NCI-H1930 (cell line): ENCODE data around the gene DNAH6.

Experiments used
- DNase-seq, 2 experiments: peaks; one replicate each; lab custom pipeline; 2025; lab: John Stamatoyannopoulos, UW

DNAH6 gene

DNA sequence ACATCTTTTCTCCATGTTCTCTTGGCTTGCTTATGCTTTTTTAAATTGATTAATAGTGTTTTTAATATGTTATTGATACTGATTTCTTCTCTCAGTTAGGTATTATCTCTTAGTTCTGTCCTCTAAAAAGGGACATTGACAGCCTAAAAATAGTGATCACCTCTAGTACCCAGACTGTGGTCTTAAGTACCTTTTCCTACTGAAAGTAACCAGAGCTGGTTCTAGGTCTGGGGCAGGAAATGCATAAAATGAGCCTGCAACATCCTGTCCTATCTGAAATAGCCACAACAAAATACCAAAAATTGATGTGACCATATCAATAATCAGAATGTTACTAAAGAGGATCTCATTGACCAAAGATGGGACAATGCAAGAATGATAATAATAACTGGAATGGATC, 113.3 kb downstream of the DNAH6 start:
- DNase-seq, result no peak

DNA sequence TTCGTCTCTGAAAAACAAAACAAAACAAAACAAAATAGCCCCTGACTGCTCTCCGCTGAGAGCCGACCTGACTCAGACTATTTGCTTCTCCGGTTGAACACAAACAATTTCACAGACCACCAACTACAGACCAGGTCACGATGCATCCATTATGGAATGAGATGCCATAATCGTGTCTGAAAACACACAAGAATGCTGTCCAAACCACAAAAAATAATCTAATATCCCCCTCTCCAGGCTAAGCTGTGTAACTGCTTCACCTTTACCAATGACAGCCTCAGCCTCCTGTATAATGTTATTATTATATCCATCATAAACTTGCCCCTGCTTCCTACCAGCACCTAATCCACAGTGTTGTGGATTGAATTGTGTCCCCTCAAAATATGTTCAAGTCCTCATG, 114.7 kb downstream of the DNAH6 start:
- DNase-seq, result no peak

DNA sequence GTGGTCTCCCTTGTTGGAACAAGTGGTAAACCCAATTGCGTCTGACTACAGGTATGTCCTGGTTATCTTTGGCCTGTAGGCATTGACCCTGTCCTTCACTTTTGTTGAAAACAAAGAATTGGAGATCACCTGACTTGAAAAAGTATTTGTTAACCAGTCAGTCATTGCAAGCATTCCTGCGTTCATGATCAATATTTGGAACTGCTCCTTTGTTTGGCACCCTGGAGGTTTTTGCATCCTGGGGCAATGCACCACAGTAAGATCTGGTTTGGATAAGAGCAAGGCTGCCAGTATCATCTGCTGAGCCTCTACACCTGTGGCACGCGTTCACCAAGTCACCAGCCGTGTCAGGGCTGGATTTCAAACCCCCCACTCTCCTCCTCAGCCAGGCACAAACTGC, 115.7 kb downstream of the DNAH6 start:
- DNase-seq, result no peak

DNA sequence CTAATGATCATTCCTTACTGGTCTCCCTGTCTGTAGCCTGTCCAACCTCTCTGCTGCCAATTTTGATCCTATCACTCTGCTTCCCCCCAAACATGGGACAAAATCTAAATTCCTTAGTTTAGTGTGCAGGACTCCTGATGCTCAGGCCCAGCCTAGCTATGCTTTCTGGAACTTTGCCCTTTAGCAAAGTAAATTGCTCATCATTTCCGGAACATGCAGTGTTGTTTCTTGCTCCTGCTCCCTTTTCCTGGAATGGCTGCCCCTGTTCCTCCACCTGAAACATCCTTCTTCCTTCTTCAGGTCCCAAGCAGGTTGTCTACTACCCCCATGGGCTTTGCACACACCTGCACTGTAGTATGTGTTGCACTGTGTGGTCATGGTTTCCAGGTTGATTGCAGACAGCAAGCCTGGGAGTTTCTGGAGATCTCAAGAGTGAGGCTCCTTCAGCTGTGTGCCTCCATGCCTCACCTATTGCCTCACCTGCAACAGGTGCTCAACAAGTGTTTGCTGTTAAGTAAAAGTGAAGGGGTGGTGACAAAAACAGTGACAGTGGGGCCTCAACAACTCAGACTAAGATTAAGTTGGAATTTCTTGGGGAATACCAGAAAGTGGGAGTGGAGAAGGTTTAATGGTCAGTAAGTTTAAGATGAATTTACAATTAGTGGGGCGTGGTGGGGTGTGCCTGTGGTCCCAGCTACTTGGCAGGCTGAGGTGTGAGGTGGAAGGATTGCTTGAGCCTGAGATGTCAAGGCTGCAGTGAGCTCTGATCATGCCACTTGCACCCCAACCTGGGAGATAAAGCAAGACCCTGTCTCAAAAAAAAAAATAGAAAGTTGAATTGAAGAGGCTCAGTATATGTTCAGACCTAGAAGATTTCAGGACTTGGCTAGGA, 120.0 kb downstream of the DNAH6 start:
- DNase-seq, result no peak

DNA sequence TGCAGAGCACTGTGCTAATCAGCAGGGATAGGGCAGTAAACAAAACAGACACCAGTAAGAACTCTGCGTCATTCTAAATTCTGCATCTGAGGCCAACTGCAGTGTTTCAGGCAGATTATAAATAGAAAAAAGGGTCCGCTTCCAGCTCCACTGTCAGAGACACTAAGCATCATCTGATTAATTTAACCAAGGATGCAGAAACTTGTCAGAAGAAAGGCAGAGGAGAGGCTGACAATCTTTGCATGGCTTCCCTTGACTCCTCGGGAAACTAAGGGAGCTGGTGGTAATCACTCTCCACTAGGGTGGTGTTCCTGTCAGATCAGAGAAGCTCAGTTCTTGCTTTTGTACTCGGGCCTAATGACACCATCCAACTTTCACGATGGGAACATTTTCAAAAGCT, 123.5 kb downstream of the DNAH6 start:
- DNase-seq, result no peak

DNA sequence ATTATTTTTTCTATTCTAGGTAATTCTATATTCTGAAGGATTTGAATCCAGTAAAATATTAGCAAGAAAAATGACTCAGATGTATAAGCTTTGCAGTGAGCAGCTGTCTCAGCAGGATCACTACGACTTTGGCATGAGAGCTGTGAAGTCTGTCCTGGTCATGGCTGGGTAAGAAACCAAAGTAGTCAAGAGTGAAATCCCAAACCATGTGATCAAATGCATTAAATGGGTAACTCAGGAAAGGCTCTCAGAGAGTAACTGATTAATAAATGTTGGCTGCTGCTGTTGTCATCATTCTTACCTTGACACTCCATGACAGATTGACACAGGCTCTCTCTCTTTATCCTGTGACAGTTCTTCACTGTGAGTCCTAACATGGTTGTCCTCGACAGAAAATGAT, 124.1 kb downstream of the DNAH6 start:
- DNase-seq, result no peak

DNA sequence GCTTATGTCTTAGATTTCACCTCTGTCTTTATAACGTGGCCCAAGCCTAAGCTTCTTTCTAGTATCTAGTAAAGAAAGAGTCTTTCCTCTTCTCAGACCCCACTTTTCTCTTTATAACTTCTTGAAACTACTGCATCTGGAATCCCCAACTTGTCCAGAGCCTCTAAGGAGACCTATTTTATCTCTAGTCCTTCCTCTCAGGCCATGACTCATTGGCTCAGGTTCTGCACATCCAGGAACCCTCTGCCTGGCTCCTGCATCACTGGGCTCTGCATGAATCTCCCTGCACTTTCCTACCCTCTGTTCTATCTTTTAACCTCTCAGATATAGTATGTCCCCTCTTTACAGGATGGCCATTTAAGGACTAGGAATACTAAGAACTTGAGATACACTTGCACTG, 124.7 kb downstream of the DNAH6 start:
- DNase-seq, result no peak

DNA sequence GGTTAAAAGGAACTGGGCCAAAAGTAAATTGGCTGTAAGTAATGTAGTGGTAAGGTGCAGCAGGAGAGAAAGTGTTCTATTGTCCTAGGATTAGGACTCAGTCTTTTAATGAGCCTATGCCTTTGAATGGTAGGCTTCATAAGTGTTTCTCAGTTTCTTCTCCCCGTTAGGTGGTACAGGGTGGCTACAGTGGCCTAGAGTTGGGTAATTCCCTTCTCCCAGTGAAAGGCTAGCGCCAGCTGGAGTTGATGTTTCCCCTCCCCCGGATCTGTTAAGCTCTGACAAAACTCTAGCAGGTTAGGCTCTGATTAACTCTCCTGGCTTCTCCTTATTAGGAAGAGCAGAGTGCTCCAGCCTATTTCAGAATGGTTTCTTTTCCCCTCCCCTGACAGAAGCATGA, 127.7 kb downstream of the DNAH6 start:
- no peak for DNase-seq

DNA sequence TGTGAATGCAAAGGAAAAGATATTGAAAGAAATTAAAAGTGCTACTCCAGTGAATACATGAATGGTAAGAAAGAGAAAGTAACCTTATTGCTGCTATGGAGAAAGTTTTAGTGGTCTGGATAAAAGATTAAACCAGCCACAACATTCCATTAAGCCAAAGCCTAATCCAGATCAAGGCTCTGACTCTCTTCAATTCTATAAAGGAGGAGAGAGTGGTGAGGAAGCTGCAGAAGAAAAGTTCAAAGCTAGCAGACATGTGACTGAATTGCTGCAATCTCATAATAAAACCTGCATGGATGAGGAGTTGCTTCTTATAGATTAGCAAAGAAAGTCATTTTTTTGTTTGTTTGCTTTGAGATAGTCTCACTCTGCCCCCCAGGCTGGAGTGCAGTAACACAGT, 130.2 kb downstream of the DNAH6 start:
- no peak for DNase-seq

DNA sequence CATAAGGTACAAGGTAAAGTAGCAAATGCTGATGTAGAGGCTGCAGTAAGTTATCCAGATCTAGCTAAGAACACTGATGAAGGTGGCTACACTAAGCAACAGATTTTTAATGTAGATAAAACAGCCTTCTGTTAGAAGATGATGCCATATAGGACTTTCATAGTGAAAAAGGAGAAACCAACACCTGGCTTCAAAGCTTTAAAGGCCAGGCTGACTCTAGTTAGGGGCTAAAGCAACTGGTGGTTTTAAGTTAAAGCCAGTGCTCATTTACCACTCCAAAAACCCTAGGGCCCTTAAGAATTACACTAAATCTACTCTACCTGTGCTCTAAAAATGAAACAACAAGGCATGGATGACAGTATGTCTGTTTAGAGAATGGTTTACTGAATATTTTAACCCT, 131.0 kb downstream of the DNAH6 start:
- DNase-seq, result no peak

DNA sequence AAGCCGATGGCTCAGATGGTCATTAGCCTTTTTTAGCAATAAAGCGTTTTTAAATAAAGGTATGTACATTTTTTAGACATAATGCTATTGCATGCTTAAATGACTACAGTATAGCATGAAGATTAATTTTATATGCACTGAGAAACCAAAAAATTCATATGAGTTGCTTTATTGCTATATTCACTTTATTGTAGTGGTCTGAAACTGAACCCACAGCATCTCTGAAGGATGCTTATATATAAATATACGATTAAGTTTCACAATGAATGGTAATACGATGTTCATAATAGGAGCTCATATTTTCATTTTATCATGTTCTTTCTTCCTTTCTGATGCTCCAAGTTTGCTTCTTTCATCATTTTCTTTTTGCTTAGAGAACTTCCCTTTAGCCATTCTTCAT, 132.8 kb downstream of the DNAH6 start:
- DNase-seq, result no peak

DNA sequence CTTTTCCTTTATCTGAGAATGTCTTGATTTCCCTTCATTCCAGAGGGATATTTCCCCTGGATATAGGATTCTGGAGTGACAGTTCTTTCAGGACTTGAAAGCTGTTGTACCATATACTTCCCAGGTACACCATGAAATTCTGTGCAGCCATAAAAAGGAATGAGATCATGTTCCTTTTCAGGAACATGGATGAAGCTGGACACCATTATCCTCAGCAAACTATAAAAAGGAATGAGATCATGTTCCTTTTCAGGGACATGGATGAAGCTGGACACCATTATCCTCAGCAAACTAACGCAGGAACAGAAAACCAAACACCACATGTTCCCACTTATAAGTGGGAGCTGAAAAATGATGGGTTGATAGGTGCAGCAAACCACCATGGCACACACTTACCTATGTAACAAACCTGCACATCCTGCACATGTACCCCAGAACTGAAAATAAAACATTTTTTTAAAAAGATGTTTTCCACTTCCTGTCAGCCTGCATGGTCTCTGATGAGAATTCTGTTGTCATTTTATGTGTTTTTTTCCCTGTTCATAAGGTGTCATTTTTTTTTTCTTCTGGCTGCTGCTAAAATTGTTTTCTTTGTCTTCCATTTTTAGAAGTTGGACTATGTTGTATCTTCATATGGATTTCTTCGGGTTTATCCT, 133.3 kb downstream of the DNAH6 start:
- no peak for DNase-seq

DNA sequence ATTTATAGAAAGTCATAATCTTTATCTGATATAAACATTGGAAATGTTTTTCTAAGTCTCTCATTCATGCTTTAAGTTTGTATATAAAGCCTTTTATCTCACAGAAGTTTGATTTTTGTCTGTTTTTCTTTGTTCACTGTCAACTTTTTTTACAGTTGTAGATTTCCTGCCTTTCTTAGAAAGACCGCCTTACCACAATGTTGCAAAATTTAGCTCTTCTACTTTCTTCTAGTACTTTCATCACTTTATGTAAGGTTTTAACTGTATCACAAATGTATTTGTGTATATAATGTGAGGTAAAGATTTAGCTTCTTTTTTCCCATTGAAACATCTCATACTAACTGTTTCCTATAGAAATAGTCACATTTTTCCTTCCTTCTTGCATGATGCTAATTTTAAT, 136.1 kb downstream of the DNAH6 start:
- no peak for DNase-seq

DNA sequence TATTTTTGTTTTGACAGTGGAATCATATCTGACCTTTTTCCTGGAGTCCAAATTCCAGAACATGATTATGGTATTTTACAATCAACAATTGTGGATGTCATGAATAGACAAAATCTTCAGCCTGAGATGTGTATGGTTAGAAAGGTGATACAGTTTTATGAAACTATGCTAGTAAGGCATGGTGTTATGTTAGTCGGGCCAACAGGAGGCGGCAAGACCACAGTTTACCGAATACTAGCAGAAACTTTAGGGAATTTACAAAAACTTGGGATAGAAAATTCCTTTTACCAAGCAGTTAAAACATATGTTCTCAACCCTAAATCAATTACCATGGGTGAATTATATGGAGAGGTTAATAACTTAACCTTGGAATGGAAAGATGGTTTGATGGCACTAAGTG, 137.0 kb downstream of the DNAH6 start:
- DNase-seq, result no peak

DNA sequence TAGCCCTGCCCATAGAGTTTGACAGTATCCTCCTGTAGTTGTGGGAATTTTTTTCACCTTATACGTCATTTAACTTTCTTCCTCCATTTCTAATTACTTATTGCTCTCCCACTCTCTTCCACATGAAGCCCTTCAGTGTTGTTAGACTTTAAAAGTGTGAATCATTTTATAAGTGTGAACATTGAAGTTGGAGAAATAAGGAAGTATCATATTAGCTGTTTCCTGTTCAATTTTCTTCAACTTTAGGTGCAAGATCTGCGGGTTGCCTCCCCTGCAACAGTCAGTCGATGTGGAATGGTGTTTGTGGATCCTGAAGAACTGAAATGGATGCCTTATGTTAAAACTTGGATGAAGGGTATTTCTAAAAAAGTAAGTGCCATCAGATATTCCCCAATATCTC, 138.1 kb downstream of the DNAH6 start:
- no peak for DNase-seq

DNA sequence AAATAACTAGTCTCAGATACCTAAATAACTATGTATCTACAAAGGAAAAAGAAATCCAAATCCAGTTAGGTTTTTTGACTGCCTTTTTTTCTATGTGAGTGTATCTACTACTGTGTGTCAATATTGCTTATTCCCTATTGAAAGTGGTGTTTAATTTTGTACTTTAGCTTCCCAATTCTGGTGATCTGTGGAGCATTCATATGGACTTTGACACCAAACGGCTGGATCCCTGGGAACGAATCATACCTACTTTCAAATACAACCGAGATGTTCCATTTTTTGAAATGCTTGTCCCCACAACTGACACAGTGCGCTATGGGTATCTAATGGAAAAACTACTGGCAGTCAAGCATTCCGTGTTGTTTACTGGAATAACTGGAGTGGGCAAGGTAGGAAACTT, 152.8 kb downstream of the DNAH6 start:
- no peak for DNase-seq

DNA sequence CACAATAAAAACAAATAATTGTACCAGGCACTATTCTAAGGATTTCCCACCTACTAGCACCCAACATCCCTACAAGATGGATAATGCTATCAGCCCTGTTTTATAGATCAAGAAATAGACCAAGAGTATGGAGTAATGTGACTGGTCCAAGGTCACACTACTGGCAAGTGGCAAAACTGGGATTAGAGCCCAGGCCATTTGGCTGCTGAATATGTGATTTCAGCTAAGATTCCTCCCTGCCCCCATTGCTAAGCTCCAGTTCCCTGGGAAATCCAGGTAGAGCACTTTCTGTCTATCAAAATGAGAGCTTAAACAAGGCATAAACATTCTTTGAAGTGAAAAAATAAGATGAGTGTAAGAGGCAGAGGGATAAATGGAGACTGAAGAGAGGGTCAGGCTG, 157.8 kb downstream of the DNAH6 start:
- no peak for DNase-seq

DNA sequence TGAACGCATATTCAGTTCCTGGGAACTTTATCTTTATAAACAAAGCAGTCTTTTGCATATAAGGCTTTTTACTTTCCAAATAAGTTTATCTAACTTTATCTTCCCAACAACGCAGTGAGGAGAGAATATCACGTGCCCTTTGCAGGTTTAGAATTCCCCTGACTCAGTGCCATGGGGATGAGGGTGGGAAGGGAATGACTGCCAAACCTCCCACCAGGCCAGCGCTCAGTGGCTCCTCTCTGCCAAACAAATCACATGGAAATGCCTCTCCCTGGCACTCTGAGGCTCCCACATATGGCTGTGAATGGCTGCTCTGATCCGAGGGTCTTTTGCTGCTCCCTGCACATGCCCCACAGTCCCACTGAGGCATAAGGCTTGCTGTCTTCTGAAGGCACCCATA, 158.3 kb downstream of the DNAH6 start:
- no peak for DNase-seq

DNA sequence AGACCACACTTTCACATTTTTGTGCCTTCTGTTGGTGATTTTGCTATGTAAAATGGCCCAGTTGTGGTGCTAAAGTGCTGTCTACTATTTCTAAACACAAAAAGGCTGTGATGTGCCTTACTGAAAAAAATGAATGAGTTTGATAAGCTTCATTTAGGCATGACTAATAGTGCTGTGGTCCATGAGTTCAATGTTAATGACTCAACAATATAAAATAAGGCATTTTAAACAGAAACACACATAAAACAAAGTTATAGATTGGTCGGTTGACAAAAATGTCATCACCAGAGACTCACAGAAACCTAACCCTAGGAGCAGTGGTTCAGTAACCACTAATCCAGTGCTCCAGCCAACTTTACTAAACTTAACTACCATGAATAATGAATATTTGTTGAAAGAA, 160.0 kb downstream of the DNAH6 start:
- no peak for DNase-seq

DNA sequence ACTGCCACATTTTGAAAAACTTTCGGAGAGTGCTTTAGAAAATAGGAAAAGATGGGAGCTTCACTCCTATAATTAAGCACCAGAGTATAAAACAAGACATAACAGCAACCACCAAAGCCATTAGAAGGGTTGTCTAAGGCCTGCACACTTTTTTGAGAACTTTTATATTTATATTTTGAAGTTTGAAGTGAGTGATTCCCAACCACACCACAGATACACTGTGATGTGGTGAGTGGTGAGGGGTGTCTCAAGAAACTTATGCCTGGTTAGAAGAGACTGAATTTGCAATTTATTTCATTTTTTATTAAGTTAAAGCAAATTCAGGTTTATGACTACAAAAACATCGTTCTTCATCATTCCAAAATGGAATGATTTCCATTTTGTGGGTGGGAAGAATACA, 161.9 kb downstream of the DNAH6 start:
- no peak for DNase-seq

DNA sequence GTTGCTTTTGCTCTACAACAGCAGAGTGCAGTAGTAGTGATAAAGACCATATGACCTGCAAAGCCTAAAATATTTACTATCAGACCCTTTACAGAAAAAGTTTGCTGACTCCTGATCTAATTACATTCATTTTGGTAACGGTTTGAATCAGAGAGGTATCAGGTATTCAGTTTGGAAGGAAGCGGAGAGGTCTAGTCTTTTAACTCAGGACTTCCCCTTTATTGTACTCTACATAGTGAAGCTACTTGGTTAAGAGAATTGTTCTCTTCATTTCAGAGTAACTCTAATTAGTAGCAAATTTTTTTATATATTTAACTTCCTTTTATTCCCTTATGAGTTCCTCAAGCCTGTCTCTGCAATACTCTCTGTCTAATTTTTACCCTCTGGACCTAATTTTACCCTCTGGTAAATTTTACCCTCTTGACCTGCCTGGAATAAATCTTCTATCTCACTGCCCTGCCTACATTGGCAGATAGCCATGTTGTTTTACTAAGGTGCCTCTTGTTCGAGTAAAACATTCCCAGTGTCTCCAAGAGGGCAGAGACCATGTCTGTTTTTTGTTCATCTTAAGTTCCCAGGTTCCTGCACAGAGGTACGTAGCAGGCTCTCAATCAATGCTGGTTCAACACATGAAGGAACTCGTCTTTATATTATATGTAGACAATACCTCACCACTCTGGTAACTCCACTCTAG, 170.6 kb downstream of the DNAH6 start:
- no peak for DNase-seq

DNA sequence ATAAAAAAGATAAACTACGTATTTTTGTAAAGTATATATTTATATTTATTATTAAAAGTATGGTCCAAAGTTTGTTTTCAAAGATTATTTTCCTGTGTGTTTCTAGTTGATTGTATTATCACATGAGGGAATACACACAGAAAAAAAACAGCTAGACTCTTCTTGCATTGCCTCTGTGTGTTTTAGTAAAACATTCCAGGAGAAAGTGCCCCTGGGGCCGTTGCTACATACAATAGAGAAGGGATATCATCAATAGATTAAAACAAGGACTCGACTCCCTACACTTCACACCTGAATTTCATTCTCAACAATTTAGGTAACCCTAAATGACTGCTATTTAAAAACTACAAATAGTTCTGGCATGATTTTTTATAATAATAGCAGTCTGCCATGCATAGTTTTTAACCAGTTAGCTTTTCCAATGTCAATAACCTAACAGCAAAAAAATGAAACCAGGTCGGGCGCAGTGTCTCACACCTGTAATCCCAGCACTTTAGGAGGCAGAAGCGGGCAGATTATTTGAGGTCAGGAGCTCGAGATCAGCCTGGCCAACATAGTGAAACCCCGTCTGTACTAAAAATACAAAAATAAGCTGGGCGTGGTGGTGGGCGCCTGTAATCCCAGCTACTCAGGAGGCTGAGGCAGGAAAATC, 171.3 kb downstream of the DNAH6 start:
- DNase-seq, result no peak

DNA sequence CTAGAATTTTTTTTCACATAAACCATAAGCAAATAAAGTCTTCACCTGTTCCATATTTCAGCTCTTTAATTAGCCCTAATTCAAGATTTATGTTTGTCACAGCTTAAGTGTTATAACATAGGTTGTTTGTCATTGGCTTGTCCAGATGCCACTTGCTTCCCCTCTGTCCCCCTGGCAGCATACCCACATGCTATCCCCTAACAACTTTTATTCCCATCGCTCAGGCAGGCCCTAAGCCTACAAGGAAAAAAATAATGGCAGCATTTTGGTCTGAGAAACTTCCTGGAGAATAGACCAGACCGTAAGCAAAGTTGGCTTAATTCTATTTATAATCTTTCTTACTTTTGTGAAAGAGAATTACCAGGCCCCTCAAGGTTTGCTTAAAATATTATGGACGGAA, 173.9 kb downstream of the DNAH6 start:
- DNase-seq, result no peak
